HG03565 (cell line): Measurements from ENCODE around the gene TBCD.

Source experiments
- ATAC-seq: cut with Tn5 transposase; IDR thresholded peaks from one replicate; pipeline ENCODE4 v1.9.1; 2021; ENCODE audit warnings: mild to moderate bottlenecking, moderate library complexity; ENCODE audit not compliant: unreplicated experiment

The TBCD gene

GRCh38 chr17:82808006-82808405 is 56.1 kb downstream of the TBCD start:
- no peak for ATAC-seq

GRCh38 chr17:82808921-82809905 is 57.3 kb downstream of the TBCD start:
- ATAC-seq: no peak

DNA sequence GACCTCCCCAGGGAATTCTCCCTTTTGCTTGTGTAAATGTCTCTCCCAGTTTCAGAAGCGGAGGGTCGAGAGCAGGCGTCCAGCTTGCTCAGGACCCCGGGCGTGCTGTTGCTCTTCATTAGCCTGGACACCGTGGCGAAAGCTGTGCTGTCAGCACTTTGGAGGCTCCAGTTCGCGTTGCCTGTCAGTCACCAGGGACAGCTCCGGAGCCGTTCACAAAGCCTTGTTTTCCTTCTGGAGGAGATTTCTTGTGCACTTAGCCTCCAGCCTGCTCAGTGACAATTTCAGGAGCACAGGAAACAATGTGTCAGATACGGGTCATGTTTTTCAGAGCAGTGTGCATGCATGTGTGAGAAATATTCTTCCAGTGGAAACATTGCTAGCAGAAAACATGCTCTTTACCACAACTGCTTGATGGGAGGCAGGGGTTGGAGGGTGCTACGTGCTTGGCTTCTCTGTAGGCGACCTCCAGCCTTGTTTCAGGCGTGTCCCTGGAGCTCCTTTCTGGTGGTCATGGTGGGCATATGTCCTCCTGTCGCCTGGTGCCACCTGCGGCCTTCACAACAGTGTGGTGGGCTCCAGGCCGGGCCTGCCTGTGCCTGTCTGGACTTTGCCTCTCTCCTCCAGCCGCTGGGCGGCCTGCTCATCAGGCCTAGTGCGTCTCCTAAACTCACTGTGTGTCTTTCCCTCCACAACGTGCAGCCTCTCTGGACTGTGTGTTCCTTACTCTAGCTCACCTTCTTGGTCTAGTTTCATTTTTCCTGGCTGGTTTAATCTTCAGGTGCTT is 59.0 kb downstream of the TBCD start:
- no peak for ATAC-seq

DNA sequence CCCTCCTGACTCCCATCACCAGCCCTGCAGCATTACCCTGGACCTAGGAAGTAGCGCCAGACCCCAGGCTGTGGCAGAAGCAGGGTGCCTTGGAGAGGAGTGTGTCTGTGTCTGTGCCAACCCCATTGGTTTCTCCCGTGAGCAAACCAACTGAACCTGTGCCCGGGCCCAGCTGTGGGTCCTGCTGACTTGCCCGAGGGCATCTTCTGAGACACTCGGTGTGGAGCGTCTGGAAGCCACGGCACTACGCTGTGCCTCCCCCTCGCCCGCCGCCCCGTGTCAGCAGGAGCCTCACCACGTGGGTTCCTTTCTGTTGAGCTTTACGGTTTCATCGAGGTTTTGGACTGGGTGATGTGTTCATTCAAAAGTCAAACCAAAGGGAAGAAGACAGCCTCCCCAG is 60.2 kb downstream of the TBCD start:
- no peak for ATAC-seq

DNA sequence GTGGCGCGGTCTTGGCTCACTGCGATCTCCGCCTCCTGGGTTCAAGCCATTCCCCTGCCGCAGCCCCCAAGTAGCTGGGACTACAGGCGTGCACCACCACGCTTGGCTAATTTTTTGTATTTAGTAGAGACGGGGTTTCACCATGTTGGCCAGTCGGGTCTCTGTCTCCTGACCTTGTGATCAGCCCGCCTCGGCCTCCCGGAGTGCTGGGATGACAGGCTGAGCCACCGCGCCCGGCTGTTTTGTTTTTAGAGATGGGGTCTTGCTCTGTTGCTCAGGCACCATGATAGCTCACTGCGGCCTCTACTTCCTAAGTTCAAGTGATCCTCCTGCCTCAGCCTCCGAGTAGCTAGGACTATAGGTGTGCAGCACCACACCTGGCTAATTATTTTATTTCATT is 60.7 kb downstream of the TBCD start:
- no peak for ATAC-seq

DNA sequence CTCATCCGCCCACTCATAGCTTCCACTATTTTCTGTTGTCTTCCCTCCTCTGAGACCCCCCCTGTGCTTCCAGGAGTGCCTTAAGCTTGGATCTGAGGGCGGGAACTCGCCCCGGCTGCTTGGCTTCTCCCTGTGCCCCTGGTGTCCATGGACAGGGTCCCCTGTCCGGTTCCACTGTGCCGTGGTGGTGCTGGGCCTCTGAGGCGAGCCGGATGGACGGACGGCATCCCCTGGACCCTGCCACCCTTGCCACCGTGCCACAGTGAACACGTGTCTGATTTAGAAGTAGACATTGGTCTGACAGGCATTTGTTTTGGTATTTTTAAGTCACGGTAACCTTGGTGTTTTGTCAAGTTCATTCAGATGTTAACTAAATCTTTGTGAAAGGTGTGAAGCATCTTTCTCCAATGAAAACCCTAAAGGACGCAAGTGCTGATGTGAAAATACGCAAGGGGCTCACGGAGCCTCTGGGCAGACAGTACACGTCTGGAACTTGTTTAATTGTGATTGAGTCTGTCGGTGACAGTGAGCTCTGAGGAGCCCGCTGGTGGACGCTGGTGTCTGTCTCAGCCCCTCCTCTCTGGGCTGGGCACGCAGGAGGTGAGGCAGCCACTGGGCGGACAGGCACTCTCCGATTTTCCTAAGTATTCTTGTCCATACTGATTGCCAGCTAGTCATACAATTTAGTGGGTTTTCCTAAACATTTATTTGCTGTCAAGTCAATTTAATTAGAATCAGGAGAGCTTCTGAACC is 61.6 kb downstream of the TBCD start:
- ATAC-seq: no peak

GRCh38 chr17:82814834-82815233 is 63.0 kb downstream of the TBCD start:
- ATAC-seq: no peak

DNA sequence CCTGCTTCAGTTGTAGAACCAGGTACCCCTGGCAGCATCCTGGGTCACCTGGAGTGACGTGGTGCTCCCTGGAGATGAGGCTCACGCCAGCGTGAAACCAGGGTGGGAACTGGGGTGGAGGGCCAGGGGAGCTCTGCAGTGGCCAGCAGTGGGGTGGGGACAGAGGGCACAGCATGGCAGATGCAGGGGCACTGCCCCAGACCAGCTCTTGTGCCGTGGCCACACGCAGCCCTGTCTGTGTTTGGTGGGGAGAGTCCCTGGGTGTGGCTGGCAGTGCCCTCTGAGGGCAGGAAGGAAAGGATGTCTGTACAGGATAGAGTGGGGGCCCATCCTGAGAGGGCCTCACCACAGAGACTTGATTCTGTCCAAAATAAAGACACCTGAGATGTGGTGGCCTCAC is 63.5 kb downstream of the TBCD start:
- no peak for ATAC-seq

DNA sequence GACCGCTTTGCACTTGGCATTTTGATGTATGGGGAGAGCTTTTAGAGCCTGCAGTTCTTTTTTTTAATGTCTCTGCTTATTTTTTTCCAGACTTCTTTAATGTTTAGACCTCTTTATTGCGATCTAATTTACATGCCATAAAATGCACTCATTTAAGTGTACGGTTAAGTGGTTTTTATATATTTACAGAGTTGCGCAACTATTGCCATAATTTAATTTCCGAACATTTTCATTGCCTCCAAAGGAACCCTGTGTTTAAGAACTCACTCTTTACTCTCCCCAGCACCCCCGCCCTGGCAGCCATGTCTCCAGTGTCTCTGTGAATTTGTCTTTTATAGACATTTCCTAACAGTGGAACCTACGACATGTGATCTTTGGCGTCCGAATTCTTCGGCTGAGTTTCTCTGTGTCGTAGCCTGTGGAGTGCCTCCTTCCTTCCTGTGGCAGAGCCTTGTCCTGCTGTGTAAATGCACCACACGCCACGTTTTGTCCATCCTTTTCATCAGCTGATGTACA is 64.0 kb downstream of the TBCD start:
- ATAC-seq: no peak

DNA sequence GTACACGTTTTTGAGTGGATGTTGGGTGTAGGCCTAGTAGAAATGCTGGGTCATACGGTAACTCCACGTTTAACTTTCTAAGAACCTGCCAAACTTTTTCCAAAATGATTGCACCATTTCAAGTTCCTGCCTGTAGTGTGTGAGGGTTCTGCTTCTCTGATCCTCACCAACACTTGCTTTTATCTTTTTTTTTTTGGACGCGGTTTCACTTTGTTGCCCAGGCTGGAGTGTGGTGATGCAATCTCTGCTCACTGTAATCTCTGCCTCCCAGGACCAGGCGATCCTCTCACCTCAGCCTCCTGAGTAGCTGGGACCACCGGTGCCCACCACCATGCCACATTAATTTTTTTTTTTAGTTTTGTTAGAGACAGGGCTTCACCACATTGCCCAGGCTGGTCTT is 64.5 kb downstream of the TBCD start:
- ATAC-seq: no peak

DNA sequence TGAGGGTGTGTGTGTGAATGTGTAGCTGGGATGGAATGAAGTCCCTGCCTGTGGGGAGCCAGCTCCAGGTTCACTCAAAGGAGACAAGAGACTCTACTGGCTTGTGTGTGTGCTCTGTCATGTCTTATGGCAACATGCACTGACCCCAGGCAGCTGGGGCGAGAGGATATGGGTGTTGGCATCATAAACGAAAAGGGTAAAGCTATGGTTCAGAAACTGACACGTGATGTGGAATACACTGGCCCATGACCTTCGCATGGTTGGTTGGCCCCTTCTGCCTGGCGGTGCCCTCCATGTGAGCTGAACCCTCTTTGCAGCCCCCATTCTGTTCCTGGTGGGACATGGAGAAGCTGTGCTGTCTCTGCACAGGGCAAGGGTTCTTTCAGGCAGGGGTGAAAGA is 66.1 kb downstream of the TBCD start:
- ATAC-seq: no peak

DNA sequence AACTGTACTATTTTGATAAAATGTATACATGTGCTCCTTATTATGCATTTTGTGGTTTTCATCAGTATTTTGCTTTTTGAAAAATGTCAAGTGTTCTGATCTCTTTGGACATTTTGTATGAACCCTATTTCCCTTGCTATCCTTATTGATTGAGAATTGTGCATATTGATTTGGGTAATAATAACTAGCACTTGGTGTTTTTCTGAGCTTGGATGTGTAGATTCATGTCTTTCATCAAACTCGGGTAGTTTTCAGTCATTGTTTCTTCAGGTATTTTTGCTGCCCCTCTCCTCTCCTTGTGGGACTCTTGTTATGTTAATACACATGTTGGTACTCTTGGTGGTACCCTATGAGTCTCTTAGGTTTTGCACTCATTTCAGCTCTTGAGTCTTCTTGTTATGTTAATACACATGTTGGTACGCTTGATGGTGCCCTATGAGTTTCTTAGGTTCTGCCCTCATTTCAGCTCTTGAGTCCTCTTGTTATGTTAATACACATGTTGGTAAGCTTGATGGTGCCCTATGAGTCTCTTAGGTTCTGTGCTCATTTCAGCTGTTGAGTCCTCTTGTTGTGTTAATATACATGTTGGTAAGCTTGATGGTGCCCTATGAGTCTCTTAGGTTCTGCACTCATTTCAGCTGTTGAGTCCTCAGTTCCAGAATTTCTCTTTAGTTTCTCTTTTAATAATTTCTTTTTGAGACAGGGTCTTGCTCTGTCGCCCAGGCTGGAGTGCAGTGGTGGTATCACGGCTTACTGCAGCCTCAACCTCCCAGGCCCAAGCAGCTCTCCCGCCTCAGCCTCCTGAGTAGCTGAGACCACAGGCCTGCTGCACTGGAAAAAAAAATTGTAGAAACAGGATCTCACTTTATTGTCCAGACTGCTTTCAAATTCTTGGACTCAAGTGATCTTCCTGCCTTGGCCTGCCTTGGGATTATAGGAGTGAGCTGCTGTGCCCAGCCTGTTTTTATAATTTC is 68.7 kb downstream of the TBCD start:
- no peak for ATAC-seq

DNA sequence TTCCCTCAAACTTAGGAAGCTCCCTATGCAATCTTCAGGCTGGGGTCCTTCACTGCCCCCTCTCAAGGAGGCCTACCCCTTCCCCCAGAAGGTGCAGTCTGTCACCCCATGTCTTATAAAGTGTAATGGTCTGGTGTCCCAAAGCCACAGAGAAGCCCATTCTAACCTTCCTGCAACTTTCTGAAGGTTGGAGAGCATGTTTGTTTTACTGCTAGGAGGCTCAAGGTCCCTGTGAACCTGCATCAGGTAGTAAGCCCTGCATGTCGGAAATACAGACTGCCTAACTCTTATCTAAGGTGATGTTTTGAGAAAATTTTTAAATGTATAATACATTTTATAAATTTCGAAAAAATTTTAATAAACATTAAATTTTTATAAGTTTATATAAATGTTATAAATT is 69.7 kb downstream of the TBCD start:
- no peak for ATAC-seq

GRCh38 chr17:82822281-82822680 is 70.4 kb downstream of the TBCD start:
- no peak for ATAC-seq

- no peak for ATAC-seq
Measured at GRCh38 chr17:82823004-82823403, 71.1 kb downstream of the TBCD start.

DNA sequence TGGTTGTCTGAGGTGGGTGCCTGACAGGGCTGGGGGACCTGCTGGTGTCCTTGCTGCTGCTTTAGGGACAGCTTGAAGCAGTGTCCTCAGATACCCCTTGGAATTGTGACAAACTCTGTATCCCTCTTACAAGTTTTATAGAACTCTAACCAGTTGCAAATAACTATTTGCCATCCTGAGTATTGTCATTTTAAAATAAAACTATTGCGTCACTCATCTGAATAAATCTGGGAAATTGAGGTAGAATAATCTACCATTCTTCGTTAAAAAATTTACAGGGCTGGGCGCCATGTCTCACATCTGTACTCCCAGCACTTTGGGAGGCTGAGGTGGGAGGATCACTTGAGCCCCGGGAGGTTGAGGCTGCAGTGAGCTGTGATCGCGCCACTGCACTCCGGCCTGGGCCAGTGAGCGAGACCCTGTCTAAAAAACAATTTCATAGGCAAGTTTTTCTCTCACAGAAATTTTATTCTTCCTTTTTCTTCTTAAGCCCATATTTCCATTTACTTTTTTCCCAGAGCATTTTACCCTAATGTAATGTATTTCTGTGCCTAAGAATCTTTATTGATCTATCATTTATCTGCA is 73.8 kb downstream of the TBCD start:
- ATAC-seq: no peak

GRCh38 chr17:82826211-82826610 is 74.3 kb downstream of the TBCD start:
- ATAC-seq: no peak

DNA sequence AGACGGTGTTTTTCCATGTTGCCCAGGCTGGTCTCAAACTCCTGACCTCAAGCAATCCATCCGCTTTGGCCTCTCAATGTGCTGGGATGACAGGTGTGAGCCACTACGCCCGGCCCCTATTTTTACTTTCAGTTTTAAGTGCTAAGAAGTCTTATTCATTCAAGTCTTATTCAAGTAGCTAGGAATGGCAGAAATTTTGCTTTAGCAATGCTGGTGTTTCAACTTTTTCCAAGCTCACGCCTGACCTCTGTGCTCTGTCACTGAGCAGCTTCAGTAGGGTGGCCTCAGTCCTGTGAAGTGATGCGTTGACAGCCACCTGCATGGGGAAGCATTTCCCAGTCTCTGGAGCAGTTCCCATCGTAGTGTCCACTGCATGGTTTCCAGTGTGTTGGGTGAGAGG is 75.1 kb downstream of the TBCD start:
- ATAC-seq: no peak

DNA sequence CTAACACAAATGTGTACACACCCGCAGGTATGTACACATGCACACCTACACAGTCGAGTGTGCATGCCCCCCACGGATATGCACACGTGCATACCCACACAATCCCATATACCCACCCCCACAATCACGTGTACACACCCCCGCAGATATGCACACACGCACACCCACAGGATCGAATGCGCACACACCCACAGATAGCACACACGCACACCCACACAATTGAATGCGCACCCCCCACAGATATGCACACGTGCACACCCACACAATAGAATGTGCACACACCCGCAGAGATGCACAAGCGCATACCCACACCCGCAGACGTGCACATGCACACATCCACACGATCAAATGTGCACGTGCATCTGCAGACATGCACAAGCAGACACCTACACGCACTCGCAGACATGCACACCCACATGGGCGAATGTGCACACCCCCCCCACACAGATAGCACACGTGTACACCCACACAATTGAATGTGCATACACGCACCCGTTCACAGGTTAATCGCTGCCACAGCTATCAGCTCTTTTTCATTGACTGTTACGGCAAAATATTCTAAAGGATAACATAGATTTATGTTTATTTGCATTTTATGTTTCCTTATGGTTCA is 77.1 kb downstream of the TBCD start:
- ATAC-seq: no peak
